Activated naive CD4-positive, alpha-beta T cell treated with anti-CD3 and anti-CD28 coated beads, Interleukin-2, amount 50 U/mL, for 72 hours (primary cell): ENCODE measurements around the gene SFXN1. TPM values are rescaled to one million over a fixed set of nuclear protein-coding genes. Genes with fewer than 3 reads are reported as not detected.
"Not testable (repeated sequence)": the region's sequence is repeated elsewhere in the genome, so short reads cannot be mapped to it uniquely, and the experiment has no call there.

Experiments used
- ATAC-seq, 2 donors: fragments of 150-1000 bp; cut with Tn5 transposase; 2 replicates each; pipeline ENCODE4 v1.10.0; 2021; ENCODE audit warnings: mild to moderate bottlenecking in 2 of 2, moderate library complexity in 2 of 2
- DNase-seq, 2 donors: peaks; one replicate each; pipeline ENCODE4 v3.0.0; 2021 to 2022; ENCODE audit warnings: low spot score in 2 of 2
- H3K27ac Mint-ChIP-seq, 2 donors: one replicate each; pipeline ENCODE4 v1.8.0; 2022; ENCODE audit warnings: mild to moderate bottlenecking in 2 of 2, mixed read lengths in 2 of 2
- H3K36me3 Mint-ChIP-seq, 2 donors: one replicate each; pipeline ENCODE4 v1.8.0; 2022; ENCODE audit warnings: mixed read lengths in 2 of 2
- H3K9me3 Mint-ChIP-seq, 2 donors: one replicate each; pipeline ENCODE4 v1.8.0; 2022; ENCODE audit warnings: mixed read lengths in 2 of 2
- total RNA-seq, 2 donors: library from RNA; stranded (reverse); gene quantifications; one replicate each; pipeline ENCODE4 v1.2.3, GENCODE V29; 2022

SFXN1 gene
- total RNA-seq, 2 donors from 2014 or later, result 320 to 351 TPM

DNA sequence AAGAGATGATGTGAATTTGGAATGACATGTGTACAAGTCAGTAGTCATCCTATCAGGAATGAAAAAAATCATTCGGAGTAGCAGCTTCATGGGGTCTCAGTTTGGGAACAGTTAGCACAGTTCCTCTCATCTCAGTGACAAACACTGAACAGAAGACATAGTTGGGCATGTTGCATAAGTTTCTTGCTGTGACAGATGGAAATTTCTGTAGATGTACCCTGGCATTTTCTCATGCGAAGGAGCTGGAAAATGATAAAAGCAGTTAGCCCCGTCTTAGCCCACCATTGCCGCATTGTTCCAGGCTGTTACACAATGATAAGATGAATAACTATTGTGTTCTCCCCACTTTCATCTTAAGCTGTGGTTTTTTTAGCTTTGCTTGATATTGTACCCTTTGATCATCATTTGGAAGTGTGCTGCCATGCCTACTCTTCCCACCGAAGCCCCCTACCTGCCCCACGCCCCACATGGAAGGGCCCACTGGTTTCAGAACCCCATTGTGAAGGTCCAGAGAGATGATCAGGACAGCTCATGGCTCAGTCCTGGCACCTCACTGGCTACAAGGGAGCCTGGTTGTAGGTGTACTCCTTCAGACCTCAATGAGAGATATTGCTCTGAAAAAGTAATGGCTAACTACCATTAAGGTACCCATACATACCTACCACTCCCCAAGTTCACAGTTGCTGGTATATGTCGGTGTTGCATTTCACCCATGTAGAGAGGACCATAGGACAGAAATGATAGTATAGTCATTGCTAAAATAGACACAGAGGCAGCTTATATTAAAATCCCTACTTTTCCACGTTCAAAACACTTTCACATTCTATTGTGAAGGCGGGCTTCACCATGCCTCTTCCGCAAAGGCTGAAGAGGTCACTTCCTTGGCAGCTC is 38.8 kb downstream of the SFXN1 start:
- Mint-ChIP-seq H3K9me3 (peaks cover 8 to 14% of the 10 kb centered on the region in 2 donors), H3K36me3 (peaks cover 54 to 95% of the 10 kb centered on the region in 2 donors), H3K27ac (peak overlapping the region; percentile 98 to 99)
- DNase-seq, result no peak
- peak; percentile 7 to 49 for ATAC-seq

DNA sequence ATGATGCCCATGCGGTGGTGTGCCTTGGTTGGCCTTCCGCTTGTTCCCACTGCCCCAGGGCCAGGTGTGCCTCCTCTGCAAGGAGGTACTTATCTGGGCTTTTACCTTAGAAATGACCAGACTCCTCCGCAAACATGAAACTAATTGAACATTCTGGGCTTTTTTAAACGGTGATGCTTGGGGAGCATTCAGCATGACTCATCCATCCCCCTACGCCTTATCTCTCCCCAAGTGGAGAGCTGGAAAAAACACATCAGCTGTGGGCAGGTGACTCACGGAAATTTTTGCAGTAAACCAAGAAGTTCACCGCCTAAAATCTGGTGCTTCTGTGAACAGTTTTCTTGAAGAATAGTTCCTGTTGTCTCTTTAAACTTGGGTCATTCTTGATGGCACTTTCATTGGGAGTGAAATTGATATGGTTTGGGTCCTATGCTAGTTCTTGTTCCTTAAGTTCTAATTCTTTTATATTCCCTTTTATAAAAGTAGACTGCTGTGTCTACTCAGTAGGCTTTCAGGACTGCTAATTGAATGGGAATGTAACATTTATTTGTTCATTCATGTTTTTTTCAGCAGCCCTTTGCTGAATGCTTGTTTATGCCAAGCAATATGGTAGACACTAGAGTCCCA is 39.6 kb downstream of the SFXN1 start:
- DNase-seq (peak; percentile 70 to 87), ATAC-seq (peak; percentile 69 to 72)
- Mint-ChIP-seq H3K9me3 (peaks cover 8 to 14% of the 10 kb centered on the region in 2 donors), H3K36me3 (peaks cover 53 to 97% of the 10 kb centered on the region in 2 donors), H3K27ac (peak overlapping the region; percentile 98 to 99)

- peak overlapping the region; percentile 98 to 99 for H3K27ac Mint-ChIP-seq
- DNase-seq, result no peak
- ATAC-seq, result peak in 1 of 2 donors; percentile 6
- H3K36me3 Mint-ChIP-seq, result peaks cover 50 to 96% of the 10 kb centered on the region in 2 donors
- H3K9me3 Mint-ChIP-seq, result peaks cover 8 to 14% of the 10 kb centered on the region in 2 donors
Observed at GRCh38 chr5:175519006-175519405, 40.6 kb downstream of the SFXN1 start.

GRCh38 chr5:175520321-175520720 is 42.0 kb downstream of the SFXN1 start:
- H3K36me3 Mint-ChIP-seq, result peaks cover 50 to 96% of the 10 kb centered on the region in 2 donors
- peak; percentile 4 to 5 for ATAC-seq
- H3K27ac Mint-ChIP-seq, result peak overlapping the region; percentile 98 to 99

GRCh38 chr5:175520873-175521272 is 42.5 kb downstream of the SFXN1 start:
- Mint-ChIP-seq H3K36me3 (peaks cover 50 to 91% of the 10 kb centered on the region in 2 donors), H3K27ac (peak overlapping the region; percentile 98 to 99), H3K9me3 (peaks cover 8 to 14% of the 10 kb centered on the region in 2 donors)
- DNase-seq (no peak), ATAC-seq (peak; percentile 0 to 32)

More at GRCh38 chr5:175520321-175520720, 42.0 kb downstream of the SFXN1 start:
- H3K9me3 Mint-ChIP-seq, result peaks cover 8 to 14% of the 10 kb centered on the region in 2 donors
- DNase-seq, result peak; percentile 47 to 69

- DNase-seq, result peak in 1 of 2 donors; percentile 54
- H3K9me3 Mint-ChIP-seq, result peaks cover 8 to 14% of the 10 kb centered on the region in 2 donors
- peaks cover 53 to 88% of the 10 kb centered on the region in 2 donors for H3K36me3 Mint-ChIP-seq
- H3K27ac Mint-ChIP-seq, result peak overlapping the region; percentile 98 to 99
- ATAC-seq, result peak; percentile 62 to 77
Observed at GRCh38 chr5:175521313-175521833, 43.0 kb downstream of the SFXN1 start.

DNA sequence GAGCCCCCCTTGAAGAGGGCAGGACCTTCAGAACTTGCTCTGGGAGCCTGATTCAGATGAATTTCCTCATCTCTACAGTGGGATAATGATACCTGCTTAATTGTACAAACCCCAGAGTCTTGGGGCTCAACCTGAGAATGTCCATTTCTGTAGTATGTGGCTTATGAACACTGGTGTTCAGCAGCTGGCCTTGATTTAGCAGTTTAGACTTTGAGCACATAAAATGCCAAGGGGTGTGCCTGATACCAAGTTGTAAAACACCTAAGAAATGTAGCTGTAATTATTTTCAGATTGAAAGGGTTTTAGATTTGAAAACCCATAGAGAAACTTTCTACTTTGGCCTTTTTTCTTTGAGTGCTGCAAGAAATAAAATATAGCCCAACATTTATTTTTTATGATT is 44.9 kb downstream of the SFXN1 start:
- Mint-ChIP-seq H3K9me3 (peaks cover 6 to 12% of the 10 kb centered on the region in 2 donors), H3K27ac (peak overlapping the region; percentile 98 to 99), H3K36me3 (peaks cover 52 to 85% of the 10 kb centered on the region in 2 donors)
- DNase-seq (no peak), ATAC-seq (no peak)

DNA sequence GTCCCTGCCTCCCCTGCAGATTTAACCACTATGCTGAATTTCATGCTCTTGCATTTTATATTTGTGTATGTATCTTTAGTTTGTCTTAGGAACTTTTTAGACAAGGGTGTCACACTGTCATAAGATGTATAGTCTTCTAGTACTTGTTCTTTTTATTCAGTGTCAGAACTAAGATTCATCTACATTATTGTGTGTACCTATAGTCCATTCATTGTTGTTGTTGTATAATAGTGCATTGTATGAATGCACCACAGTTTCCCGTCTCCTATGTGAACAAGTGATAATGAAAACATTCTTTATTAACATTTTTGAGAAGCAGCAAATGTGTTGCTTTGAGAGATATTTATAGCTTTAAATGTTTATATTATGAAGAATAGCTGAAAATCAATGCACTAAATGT is 45.9 kb downstream of the SFXN1 start:
- DNase-seq, result no peak
- H3K9me3 Mint-ChIP-seq, result peaks cover 3 to 4% of the 10 kb centered on the region in 2 donors
- H3K36me3 Mint-ChIP-seq, result peaks cover 43 to 81% of the 10 kb centered on the region in 2 donors
- peak overlapping the region; percentile 85 to 92 for H3K27ac Mint-ChIP-seq
- ATAC-seq, result no peak

DNA sequence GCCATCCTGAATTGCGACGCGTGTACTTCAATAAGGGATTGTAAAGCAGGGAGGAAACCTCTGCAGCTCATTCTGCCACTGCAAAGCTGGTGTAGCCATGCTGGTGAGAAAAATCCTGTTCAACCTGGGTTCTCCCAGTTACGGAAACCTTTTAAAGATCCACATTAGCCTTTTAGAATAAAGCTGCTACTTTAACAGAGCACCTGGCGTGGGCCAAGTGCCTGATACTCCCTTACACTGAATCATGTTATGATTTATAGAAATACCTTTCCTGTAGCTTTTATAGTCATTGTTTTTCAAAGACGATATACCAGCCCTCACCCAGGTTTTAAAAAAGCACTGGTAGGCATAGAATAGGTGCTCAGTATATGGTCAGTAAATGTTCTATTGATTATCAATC is 48.3 kb downstream of the SFXN1 start:
- no peaks in the 10 kb centered on the region for H3K9me3 Mint-ChIP-seq
- DNase-seq, result no peak
- no peak for ATAC-seq
- peak overlapping the region; percentile 45 to 90 for H3K27ac Mint-ChIP-seq
- H3K36me3 Mint-ChIP-seq, result peaks cover 30 to 67% of the 10 kb centered on the region in 2 donors

DNA sequence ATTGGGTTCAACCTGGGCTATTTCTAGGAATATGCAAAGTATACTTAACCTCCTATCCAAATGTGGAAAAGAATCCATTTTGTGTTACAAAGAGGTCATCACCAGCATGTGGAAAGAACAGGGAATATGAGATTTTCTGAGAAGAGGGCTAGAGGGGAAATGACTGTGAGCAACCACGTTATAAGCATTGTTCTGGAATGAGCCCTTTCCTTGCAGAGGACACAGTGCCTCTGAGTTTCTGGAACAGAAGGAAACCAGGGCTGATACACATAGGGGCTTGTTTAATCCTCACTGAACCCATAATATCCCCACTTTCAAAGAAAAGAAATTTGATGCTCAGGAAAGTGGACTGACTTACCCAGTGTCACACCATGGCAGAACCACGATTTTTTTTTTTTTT is 53.0 kb downstream of the SFXN1 start:
- no peaks in the 10 kb centered on the region for H3K9me3 Mint-ChIP-seq
- no peak for DNase-seq
- no peak for ATAC-seq
- H3K36me3 Mint-ChIP-seq, result peaks cover 4 to 42% of the 10 kb centered on the region in 2 donors
- peak overlapping the region in 1 of 2 donors; percentile 36 for H3K27ac Mint-ChIP-seq

- Mint-ChIP-seq H3K9me3 (no peaks in the 10 kb centered on the region), H3K27ac (peak overlapping the region; percentile 79 to 82), H3K36me3 (peaks cover 0 to 20% of the 10 kb centered on the region in 2 donors)
- peak; percentile 87 to 88 for DNase-seq
- peak; percentile 91 to 95 for ATAC-seq
Observed at GRCh38 chr5:175534070-175534932, 55.9 kb downstream of the SFXN1 start.

DNA sequence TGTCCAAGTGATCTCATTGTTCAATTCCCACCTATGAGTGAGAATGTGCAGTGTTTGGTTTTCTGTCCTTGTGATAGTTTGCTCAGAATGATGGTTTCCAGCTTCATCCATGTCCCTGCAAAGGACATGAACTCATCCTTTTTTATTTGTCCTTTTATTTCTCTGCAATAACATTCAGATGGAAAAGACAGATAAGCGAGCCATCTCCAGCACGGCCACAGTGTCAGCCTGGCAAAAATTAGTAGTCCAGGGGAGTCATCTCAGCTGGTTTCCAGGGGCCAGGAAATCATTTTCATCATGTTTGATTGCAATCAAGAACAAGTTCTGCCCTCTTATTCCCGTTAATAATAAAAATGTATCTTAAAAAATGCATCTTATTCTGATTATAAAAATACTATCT is 57.0 kb downstream of the SFXN1 start:
- H3K9me3 Mint-ChIP-seq, ATAC-seq, DNase-seq: not testable (repeated sequence)
- Mint-ChIP-seq H3K27ac (peak overlapping the region in 1 of 2 donors; percentile 38), H3K36me3 (peaks cover 0 to 14% of the 10 kb centered on the region in 2 donors)

DNA sequence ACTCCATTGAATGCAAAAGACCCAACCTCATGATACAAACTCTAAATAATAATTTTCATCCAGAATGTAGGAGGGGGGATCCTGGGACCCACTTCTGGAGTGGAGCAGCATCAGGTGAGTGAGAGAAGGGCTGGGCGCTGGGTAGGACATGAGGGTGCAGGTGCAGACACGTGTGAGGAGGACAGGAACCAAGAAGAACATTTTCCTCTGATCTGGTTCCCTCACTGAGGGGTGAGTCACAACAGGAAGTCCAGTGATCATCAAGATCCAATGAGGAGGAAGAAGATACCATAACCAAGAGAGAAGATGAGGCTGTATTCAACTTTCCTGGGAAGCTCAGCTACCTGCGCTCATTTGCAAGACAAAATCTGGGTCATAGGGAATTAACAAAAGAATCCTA is 57.4 kb downstream of the SFXN1 start:
- H3K9me3 Mint-ChIP-seq, result no peaks in the 10 kb centered on the region
- ATAC-seq (no peak), DNase-seq (no peak)
- peaks cover 0 to 11% of the 10 kb centered on the region in 2 donors for H3K36me3 Mint-ChIP-seq
- peak overlapping the region in 1 of 2 donors; percentile 57 for H3K27ac Mint-ChIP-seq

- H3K27ac Mint-ChIP-seq, result peak overlapping the region in 1 of 2 donors; percentile 69
- DNase-seq, result no peak
- H3K9me3 Mint-ChIP-seq, result no peaks in the 10 kb centered on the region
- peaks cover 0 to 5% of the 10 kb centered on the region in 2 donors for H3K36me3 Mint-ChIP-seq
- no peak for ATAC-seq
Observed at GRCh38 chr5:175538576-175538975, 60.2 kb downstream of the SFXN1 start.

DNA sequence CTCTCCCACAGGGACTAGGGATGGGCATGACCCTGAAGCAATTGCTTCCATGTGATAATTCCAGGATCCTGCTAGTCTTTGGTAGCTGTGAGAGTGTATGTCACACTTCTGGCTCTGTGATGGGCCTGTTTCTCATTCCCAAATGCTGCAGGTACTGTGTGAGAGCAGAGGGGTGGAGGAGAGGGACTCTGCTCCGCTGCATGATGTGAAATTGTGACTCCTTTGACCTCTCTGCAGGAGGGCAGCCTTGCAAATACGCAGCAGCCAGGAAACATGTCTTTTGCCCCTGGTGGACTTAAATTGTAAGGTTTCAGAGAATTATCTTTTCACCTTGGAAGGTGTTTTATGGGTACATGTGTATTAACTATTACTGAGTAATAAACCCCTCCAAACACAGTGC is 61.6 kb downstream of the SFXN1 start:
- Mint-ChIP-seq H3K36me3 (no peaks in the 10 kb centered on the region), H3K9me3 (peaks cover 0 to 5% of the 10 kb centered on the region in 2 donors), H3K27ac (peak overlapping the region in 1 of 2 donors; percentile 52)
- ATAC-seq (no peak), DNase-seq (no peak)

DNA sequence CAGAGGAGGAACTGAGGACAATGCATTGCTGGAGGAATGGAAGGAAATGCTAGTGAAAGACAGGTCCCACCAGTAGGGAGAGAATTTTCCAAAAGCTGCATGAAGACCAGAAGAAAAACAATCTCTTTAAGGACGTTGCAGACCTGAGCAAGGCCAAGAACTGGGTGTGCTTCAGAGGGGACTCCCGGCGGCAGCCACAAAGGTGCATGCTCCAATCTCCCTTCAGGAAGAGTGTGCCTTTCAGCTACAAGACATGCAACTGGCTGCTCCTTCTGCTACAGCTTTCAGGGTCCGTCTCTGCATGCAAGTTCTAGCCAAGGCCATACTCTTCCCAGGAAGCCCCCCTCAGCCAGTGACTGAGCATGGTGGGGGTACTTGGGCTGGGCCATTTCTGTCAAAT is 62.9 kb downstream of the SFXN1 start:
- ATAC-seq (no peak), DNase-seq (no peak)
- peaks cover 0 to 5% of the 10 kb centered on the region in 2 donors for H3K9me3 Mint-ChIP-seq
- H3K27ac Mint-ChIP-seq, result no peak overlapping the region
- no peaks in the 10 kb centered on the region for H3K36me3 Mint-ChIP-seq
